22Rv1 (cell line): Measurements from ENCODE around the gene GALNTL6.

ENCODE experiments used
- ZFX ChIP-seq: fragments of 450-650 bp; IDR thresholded peaks from 2 replicates; pipeline ENCODE4 v1.6.1; 2017; ENCODE audit warnings: antibody characterized with exemption, borderline replicate concordance
- TF ChIP-seq, protein P1 (sequence below): fragments of 450-650 bp; IDR thresholded peaks from 2 replicates; pipeline ENCODE4 v1.5.1; 2017; ENCODE audit warnings: mild to moderate bottlenecking

DNA sequence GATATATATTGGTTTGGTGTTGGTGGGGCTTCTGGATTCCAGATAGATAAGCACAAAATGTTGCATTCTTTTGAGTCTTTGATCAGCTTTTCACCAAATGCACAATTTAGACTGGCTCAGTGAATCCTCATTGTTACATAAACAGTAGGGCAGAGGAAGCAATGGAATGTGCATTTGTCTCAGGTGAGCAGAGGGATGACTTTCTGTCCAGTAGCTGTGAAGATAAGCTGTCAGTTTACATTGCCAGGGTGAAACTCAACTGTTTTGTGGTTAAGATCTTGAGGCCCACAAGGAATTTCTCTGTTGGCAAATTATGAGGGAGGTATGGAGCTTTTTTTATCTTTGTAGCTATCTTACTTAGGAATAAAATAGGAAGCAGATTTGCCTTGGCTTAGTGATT is 168.0 kb downstream of the GALNTL6 start:
- TF ChIP-seq, protein P1, sequence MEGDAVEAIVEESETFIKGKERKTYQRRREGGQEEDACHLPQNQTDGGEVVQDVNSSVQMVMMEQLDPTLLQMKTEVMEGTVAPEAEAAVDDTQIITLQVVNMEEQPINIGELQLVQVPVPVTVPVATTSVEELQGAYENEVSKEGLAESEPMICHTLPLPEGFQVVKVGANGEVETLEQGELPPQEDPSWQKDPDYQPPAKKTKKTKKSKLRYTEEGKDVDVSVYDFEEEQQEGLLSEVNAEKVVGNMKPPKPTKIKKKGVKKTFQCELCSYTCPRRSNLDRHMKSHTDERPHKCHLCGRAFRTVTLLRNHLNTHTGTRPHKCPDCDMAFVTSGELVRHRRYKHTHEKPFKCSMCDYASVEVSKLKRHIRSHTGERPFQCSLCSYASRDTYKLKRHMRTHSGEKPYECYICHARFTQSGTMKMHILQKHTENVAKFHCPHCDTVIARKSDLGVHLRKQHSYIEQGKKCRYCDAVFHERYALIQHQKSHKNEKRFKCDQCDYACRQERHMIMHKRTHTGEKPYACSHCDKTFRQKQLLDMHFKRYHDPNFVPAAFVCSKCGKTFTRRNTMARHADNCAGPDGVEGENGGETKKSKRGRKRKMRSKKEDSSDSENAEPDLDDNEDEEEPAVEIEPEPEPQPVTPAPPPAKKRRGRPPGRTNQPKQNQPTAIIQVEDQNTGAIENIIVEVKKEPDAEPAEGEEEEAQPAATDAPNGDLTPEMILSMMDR, result no peak
- TF ChIP-seq ZFX, result no peak
